Chondrocyte (in vitro differentiated cells): Measurements from ENCODE around the gene REPS1. TPM values are rescaled to one million over a fixed set of nuclear protein-coding genes. Genes with fewer than 3 reads are reported as not detected.

Experiments
- DNase-seq: peaks from one replicate; pipeline ENCODE4 v3.0.0; 2021; ENCODE audit warnings: mixed read lengths, low spot score
- H3K27ac Mint-ChIP-seq: one replicate; pipeline ENCODE4 v1.8.0; 2021; ENCODE audit warnings: mild to moderate bottlenecking, moderate library complexity, mixed read lengths; ENCODE audit not compliant: unreplicated experiment
- H3K27me3 Mint-ChIP-seq: 2 replicates; pipeline ENCODE4 v1.8.0; 2021; ENCODE audit warnings: low read depth, mixed read lengths
- H3K36me3 Mint-ChIP-seq: 2 replicates; pipeline ENCODE4 v1.8.0; 2021; ENCODE audit warnings: low read depth, mixed read lengths
- H3K4me1 Mint-ChIP-seq: 2 replicates; pipeline ENCODE4 v1.8.0; 2021; ENCODE audit warnings: low read depth, mild to moderate bottlenecking, mixed read lengths
- H3K4me3 Mint-ChIP-seq: one replicate; pipeline ENCODE4 v1.8.0; 2021; ENCODE audit warnings: mild to moderate bottlenecking, moderate library complexity, mixed read lengths; ENCODE audit not compliant: unreplicated experiment
- H3K9me3 Mint-ChIP-seq: 2 replicates; pipeline ENCODE4 v1.8.0; 2021; ENCODE audit warnings: low read depth, mixed read lengths
- CTCF ChIP-seq: fragments of 200-600 bp; sonication (generic); IDR thresholded peaks from 2 replicates; pipeline ENCODE4 v1.5.0; 2021; ENCODE audit warnings: antibody characterized with exemption, mild to moderate bottlenecking, moderate library complexity
- total RNA-seq: library from RNA; stranded (reverse); gene quantifications from 3 replicates; pipeline ENCODE4 v1.2.1, GENCODE V29; 2021

The REPS1 gene
- total RNA-seq, 1 donor from 2014 or later: 26.5 TPM

DNA sequence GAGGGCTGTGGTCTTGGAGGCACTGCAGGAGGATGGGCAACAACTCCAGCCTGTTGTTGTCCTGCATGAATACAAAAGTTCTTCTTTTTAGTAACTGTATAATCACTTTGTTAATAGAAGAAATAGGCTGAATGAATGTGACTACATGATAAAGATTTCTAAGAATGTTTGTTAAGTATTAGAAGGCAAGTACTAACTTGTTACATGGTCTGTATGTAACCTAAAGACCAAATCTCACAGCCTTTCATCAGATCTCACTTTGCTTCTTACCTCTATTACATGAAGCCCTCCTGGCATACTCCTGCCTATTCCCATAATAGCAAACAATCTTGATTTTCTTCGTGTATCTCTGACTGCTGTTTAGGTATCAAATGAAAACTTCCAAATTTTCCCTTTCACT is 73.4 kb downstream of the REPS1 start:
- no peak for DNase-seq
- Mint-ChIP-seq H3K36me3 (peaks cover 27% of the 10 kb centered on the region), H3K4me1 (no peaks in the 10 kb centered on the region), H3K4me3 (no peak overlapping the region), H3K9me3 (no peaks in the 10 kb centered on the region), H3K27ac (no peak overlapping the region), H3K27me3 (no peaks in the 10 kb centered on the region)
- TF ChIP-seq CTCF: no peak

DNA sequence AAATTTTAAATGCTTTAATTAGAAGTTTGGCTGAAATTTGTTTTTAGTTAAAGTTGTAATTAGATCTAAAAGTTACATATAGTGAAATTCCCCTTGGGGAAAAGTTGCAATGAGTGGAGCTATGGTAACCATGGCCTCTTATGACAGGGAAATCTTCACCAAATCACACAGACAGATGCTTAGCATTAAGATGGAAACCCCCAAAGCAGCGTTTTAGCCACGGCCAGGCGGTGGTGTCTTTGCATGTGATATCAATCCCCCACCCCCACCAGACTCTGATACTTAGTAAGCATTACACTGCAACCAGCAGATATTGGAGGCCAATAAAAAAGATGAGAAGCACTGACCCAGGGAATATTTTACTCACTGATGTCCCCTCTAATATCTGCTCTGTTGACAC is 75.7 kb downstream of the REPS1 start:
- no peak overlapping the region for H3K27ac Mint-ChIP-seq
- no peaks in the 10 kb centered on the region for H3K27me3 Mint-ChIP-seq
- peaks cover 32% of the 10 kb centered on the region for H3K36me3 Mint-ChIP-seq
- no peak overlapping the region for H3K4me3 Mint-ChIP-seq
- no peaks in the 10 kb centered on the region for H3K9me3 Mint-ChIP-seq
- no peaks in the 10 kb centered on the region for H3K4me1 Mint-ChIP-seq
- DNase-seq: no peak
- TF ChIP-seq CTCF: no peak

DNA sequence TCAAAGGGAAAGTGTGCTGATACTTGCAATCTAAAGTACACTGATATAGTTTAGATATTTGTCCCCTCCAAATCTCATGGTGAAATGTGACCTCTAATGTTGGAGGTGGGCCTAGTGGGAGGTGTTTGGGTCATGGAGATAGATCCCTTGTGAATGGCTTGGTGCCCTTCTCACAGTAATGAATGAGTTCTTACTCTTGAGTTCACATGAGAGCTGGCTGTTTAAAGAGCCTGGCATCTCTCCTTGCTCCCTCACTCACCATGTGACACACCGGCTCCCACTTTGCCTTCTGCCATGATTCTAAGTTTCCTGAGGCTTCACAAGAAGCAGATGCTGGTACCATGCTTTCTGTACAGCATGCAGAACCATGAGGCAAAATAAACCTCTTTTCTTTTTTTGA is 78.1 kb downstream of the REPS1 start:
- H3K4me1 Mint-ChIP-seq: no peaks in the 10 kb centered on the region
- TF ChIP-seq CTCF: no peak
- no peak overlapping the region for H3K4me3 Mint-ChIP-seq
- no peaks in the 10 kb centered on the region for H3K27me3 Mint-ChIP-seq
- H3K36me3 Mint-ChIP-seq: peaks cover 34% of the 10 kb centered on the region
- no peak overlapping the region for H3K27ac Mint-ChIP-seq
- H3K9me3 Mint-ChIP-seq: no peaks in the 10 kb centered on the region
- no peak for DNase-seq

- Mint-ChIP-seq H3K4me1 (no peaks in the 10 kb centered on the region), H3K27ac (no peak overlapping the region), H3K27me3 (no peaks in the 10 kb centered on the region), H3K4me3 (no peak overlapping the region), H3K36me3 (peaks cover 35% of the 10 kb centered on the region), H3K9me3 (no peaks in the 10 kb centered on the region)
- no peak for DNase-seq
- no peak for TF ChIP-seq CTCF
These were observed 78.5 kb downstream of the REPS1 start for GRCh38 chr6:138909511-138909910.

DNA sequence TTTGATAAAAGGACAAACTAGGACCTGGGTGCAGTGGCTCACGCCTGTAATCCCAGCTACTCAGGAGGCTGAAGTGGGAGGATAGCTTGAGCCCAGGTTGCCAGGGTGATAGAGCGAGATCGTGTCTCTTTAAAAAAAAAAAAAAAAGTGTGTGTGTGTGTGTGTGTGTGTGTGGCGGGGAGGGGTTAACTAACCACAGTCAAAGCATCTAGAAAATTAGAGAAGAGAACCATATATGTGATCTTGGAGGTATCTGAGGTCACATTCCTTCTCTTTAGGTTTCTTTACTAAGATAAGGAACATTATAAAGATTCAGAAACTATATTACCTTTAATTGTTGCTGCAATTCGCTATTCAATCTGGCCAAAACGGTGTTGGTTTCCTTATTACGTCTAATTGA is 80.9 kb downstream of the REPS1 start:
- H3K27ac Mint-ChIP-seq: no peak overlapping the region

More for the DNA sequence above, 80.9 kb downstream of the REPS1 start:
- no peak for TF ChIP-seq CTCF
- Mint-ChIP-seq H3K4me1 (no peaks in the 10 kb centered on the region), H3K4me3 (no peak overlapping the region), H3K27me3 (no peaks in the 10 kb centered on the region), H3K9me3 (no peaks in the 10 kb centered on the region), H3K36me3 (peaks cover 31% of the 10 kb centered on the region)
- no peak for DNase-seq
